Measurements from ENCODE around the gene RINT1. TPM values are rescaled to one million over a fixed set of nuclear protein-coding genes. Genes with fewer than 3 reads are reported as not detected.
"Not testable (repeated sequence)": the region's sequence is repeated elsewhere in the genome, so short reads cannot be mapped to it uniquely, and the experiment has no call there.

RINT1 gene
- polyA plus RNA-seq, result 11.6 TPM

- H3K4me1 Mint-ChIP-seq, result peaks cover 21 to 26% (median 25%) of the 10 kb centered on the region in 3 donors
These were observed at the start of gene RINT1 for GRCh38 chr7:105531792-105532671. Gene RINT1 (plus strand): TSS chr7:105532201. CDS start chr7:105532316, 115 bp downstream.

GRCh38 chr7:105487579-105488571 lies 44.1 kb upstream of the RINT1 start:
- H3K4me1 Mint-ChIP-seq, result peaks cover 8 to 11% (median 11%) of the 10 kb centered on the region in 3 donors
- no peak overlapping the region for H3K27ac Mint-ChIP-seq
- H3K9me3 Mint-ChIP-seq, result no peaks in the 10 kb centered on the region
- peaks cover 3% of the 10 kb centered on the region for H3K36me3 Mint-ChIP-seq
- no peak overlapping the region for H3K4me3 Mint-ChIP-seq
- H3K27me3 Mint-ChIP-seq, result no peaks in the 10 kb centered on the region

More at GRCh38 chr7:105531792-105532671, at the start of gene RINT1:
- Mint-ChIP-seq H3K4me3 (peak within 1 kb of the TSS; percentile 84 to 95 (median 93)), H3K36me3 (no peaks in the 10 kb centered on the region), H3K27me3 (no peaks in the 10 kb centered on the region), H3K9me3 (no peaks in the 10 kb centered on the region), H3K27ac (peak within 1 kb of the TSS; percentile 75 to 98 (median 86))

- Mint-ChIP-seq H3K36me3 (peaks cover 3% of the 10 kb centered on the region), H3K27ac (peak overlapping the region in 1 of 3 donors; percentile 86), H3K9me3 (no peaks in the 10 kb centered on the region), H3K27me3 (no peaks in the 10 kb centered on the region), H3K4me1 (peaks cover 8 to 11% (median 11%) of the 10 kb centered on the region in 3 donors), H3K4me3 (no peak overlapping the region)
These were observed 42.6 kb upstream of the RINT1 start for GRCh38 chr7:105489409-105489808.

GRCh38 chr7:105493196-105493922 lies 38.6 kb upstream of the RINT1 start:
- Mint-ChIP-seq H3K36me3 (no peaks in the 10 kb centered on the region), H3K4me1 (no peaks in the 10 kb centered on the region), H3K9me3 (no peaks in the 10 kb centered on the region), H3K27me3 (no peaks in the 10 kb centered on the region), H3K27ac (no peak overlapping the region), H3K4me3 (no peak overlapping the region)

GRCh38 chr7:105493923-105494315 lies 38.1 kb upstream of the RINT1 start:
- no peaks in the 10 kb centered on the region for H3K9me3 Mint-ChIP-seq
- no peaks in the 10 kb centered on the region for H3K27me3 Mint-ChIP-seq

GRCh38 chr7:105496521-105496920 lies 35.5 kb upstream of the RINT1 start:
- no peaks in the 10 kb centered on the region for H3K27me3 Mint-ChIP-seq
- H3K4me3 Mint-ChIP-seq, result no peak overlapping the region
- peaks cover 2% of the 10 kb centered on the region for H3K36me3 Mint-ChIP-seq
- no peaks in the 10 kb centered on the region for H3K9me3 Mint-ChIP-seq
- no peak overlapping the region for H3K27ac Mint-ChIP-seq
- H3K4me1 Mint-ChIP-seq, result peaks cover 0 to 2% (median 0%) of the 10 kb centered on the region in 3 donors

More at GRCh38 chr7:105493923-105494315, 38.1 kb upstream of the RINT1 start:
- Mint-ChIP-seq H3K4me1 (no peaks in the 10 kb centered on the region), H3K36me3 (no peaks in the 10 kb centered on the region), H3K4me3 (no peak overlapping the region), H3K27ac (no peak overlapping the region)

GRCh38 chr7:105497016-105497415 lies 35.0 kb upstream of the RINT1 start:
- Mint-ChIP-seq H3K27ac (no peak overlapping the region), H3K36me3 (peaks cover 3% of the 10 kb centered on the region), H3K9me3 (no peaks in the 10 kb centered on the region), H3K27me3 (no peaks in the 10 kb centered on the region), H3K4me3 (no peak overlapping the region), H3K4me1 (peaks cover 0 to 2% (median 0%) of the 10 kb centered on the region in 3 donors)

- Mint-ChIP-seq H3K9me3 (no peaks in the 10 kb centered on the region), H3K4me1 (peaks cover 0 to 2% (median 0%) of the 10 kb centered on the region in 3 donors), H3K4me3 (no peak overlapping the region), H3K27me3 (no peaks in the 10 kb centered on the region), H3K27ac (no peak overlapping the region), H3K36me3 (peaks cover 7% of the 10 kb centered on the region)
These were observed 29.8 kb upstream of the RINT1 start for GRCh38 chr7:105502173-105502572.

- Mint-ChIP-seq H3K9me3 (no peaks in the 10 kb centered on the region), H3K27ac (peak overlapping the region in 1 of 3 donors; percentile 50), H3K4me1 (peaks cover 6 to 8% (median 6%) of the 10 kb centered on the region in 3 donors), H3K36me3 (peaks cover 2% of the 10 kb centered on the region), H3K27me3 (no peaks in the 10 kb centered on the region), H3K4me3 (no peak overlapping the region)
These were observed 19.6 kb upstream of the RINT1 start for GRCh38 chr7:105512415-105512814.

GRCh38 chr7:105512926-105513526 lies 19.0 kb upstream of the RINT1 start:
- Mint-ChIP-seq H3K27me3 (no peaks in the 10 kb centered on the region), H3K9me3 (no peaks in the 10 kb centered on the region), H3K27ac (peak overlapping the region in 1 of 3 donors; percentile 50), H3K36me3 (peaks cover 2% of the 10 kb centered on the region), H3K4me1 (peaks cover 6 to 8% (median 6%) of the 10 kb centered on the region in 3 donors), H3K4me3 (no peak overlapping the region)

- H3K9me3 Mint-ChIP-seq, H3K4me3 Mint-ChIP-seq: not testable (repeated sequence)
These were observed 16.4 kb upstream of the RINT1 start for GRCh38 chr7:105515610-105516009.

GRCh38 chr7:105519353-105519752 lies 12.6 kb upstream of the RINT1 start:
- H3K27me3 Mint-ChIP-seq, result no peaks in the 10 kb centered on the region
- H3K4me1 Mint-ChIP-seq, result peaks cover 7 to 22% (median 11%) of the 10 kb centered on the region in 3 donors
- peak overlapping the region in 3 of 4 donors; percentile 39 to 64 (median 63) for H3K4me3 Mint-ChIP-seq
- no peaks in the 10 kb centered on the region for H3K9me3 Mint-ChIP-seq
- no peaks in the 10 kb centered on the region for H3K36me3 Mint-ChIP-seq
- H3K27ac Mint-ChIP-seq, result peak overlapping the region in 2 of 3 donors; percentile 43 to 87

More at GRCh38 chr7:105515610-105516009, 16.4 kb upstream of the RINT1 start:
- not testable (repeated sequence) for H3K36me3 Mint-ChIP-seq, H3K27me3 Mint-ChIP-seq, H3K27ac Mint-ChIP-seq
- H3K4me1 Mint-ChIP-seq, result peaks cover 6 to 18% (median 10%) of the 10 kb centered on the region in 3 donors

- Mint-ChIP-seq H3K4me1 (peaks cover 14 to 31% (median 17%) of the 10 kb centered on the region in 3 donors), H3K4me3 (peak overlapping the region in 1 of 4 donors; percentile 86), H3K27ac (peak overlapping the region in 1 of 3 donors; percentile 72)
- H3K9me3 Mint-ChIP-seq, H3K27me3 Mint-ChIP-seq, H3K36me3 Mint-ChIP-seq: not testable (repeated sequence)
These were observed 11.4 kb upstream of the RINT1 start for GRCh38 chr7:105520620-105521019.

Measured in IgD-negative memory B cell (primary cell).